OCI-LY7 (cell line): ENCODE data around the gene CEACAM3.
"Not testable (repeated sequence)": the region's sequence is repeated elsewhere in the genome, so short reads cannot be mapped to it uniquely, and the experiment has no call there.

Source experiments
- CTCF ChIP-seq: fragments of 200-600 bp; sonication (generic); conservative IDR thresholded peaks from 2 replicates; pipeline ENCODE4 v1.5.1; 2014; ENCODE audit warnings: mild to moderate bottlenecking, antibody characterized with exemption, low read length, moderate library complexity, mixed read lengths
- EZH2phosphoT487 ChIP-seq: fragments of 200-600 bp; sonication (generic); IDR thresholded peaks from 2 replicates; pipeline ENCODE4 v1.6.1; 2018; ENCODE audit warnings: low read depth, borderline replicate concordance, mild to moderate bottlenecking, mixed run types, antibody characterized with exemption, low read length, moderate library complexity, mixed read lengths

GRCh38 chr19:41789053-41789452 lies 7.3 kb upstream of the CEACAM3 start:
- not testable (repeated sequence) for TF ChIP-seq CTCF, EZH2phosphoT487
